ENCODE results near the gene STXBP6. TPM values are rescaled to one million over a fixed set of nuclear protein-coding genes. Genes with fewer than 3 reads are reported as not detected.
"Not testable (repeated sequence)": the region's sequence is repeated elsewhere in the genome, so short reads cannot be mapped to it uniquely, and the experiment has no call there.

The STXBP6 gene
- total and polyA plus RNA-seq, 9 donors, result 1.0 to 9.3 (median 5.5) TPM

DNA sequence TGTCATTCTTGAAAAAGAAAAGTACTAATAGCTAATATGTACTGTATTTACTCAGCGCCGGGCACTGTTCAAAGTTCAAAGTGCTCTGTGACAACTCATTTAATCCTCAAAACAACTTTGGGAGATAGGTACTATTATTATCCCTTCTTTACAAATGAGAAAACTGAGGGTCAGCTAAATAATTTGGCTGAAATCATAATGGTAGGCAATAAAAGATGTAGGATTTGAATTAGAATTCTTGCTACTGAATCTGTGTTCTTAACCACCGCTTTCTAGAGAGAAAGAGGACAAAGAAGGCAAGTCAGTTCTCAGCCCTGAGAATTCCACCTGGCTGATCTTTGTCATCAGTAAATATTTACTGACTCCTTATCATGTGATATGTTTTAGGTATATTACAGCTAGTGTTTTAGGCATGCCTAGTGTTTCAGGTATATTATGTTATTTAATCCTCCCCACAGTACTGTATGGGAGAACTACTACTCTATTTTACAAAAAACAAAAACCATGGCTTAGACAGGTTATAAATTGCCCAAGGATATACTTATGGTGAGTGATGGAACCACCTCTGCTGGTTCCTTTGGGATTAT, 210.2 kb downstream of the STXBP6 start:
- intact Hi-C loops (cut with DNase I), result no loop called here
- WGBS, 3 donors, result 95 to 96% (median 96%) methylated on average over 3 of the region's 3 CpGs
- Histone ChIP-seq H3K36me3 (no peaks in the 10 kb centered on the region), H3K4me3 (no peak overlapping the region), H3K9me3 (no peaks in the 10 kb centered on the region), H3K27ac (no peak overlapping the region), H3K27me3 (no peaks in the 10 kb centered on the region), H3K4me1 (ENCODE audit: insufficient read depth) (no peaks in the 10 kb centered on the region)
- TF ChIP-seq POLR2A (IDR thresholded peaks at IDR 0.05), result no peak
- TF ChIP-seq EP300 (IDR thresholded peaks at IDR 0.05), result no peak
- TF ChIP-seq, protein P1, sequence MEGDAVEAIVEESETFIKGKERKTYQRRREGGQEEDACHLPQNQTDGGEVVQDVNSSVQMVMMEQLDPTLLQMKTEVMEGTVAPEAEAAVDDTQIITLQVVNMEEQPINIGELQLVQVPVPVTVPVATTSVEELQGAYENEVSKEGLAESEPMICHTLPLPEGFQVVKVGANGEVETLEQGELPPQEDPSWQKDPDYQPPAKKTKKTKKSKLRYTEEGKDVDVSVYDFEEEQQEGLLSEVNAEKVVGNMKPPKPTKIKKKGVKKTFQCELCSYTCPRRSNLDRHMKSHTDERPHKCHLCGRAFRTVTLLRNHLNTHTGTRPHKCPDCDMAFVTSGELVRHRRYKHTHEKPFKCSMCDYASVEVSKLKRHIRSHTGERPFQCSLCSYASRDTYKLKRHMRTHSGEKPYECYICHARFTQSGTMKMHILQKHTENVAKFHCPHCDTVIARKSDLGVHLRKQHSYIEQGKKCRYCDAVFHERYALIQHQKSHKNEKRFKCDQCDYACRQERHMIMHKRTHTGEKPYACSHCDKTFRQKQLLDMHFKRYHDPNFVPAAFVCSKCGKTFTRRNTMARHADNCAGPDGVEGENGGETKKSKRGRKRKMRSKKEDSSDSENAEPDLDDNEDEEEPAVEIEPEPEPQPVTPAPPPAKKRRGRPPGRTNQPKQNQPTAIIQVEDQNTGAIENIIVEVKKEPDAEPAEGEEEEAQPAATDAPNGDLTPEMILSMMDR (IDR thresholded peaks at IDR 0.05), result no peak
- no peak for DNase-seq

DNA sequence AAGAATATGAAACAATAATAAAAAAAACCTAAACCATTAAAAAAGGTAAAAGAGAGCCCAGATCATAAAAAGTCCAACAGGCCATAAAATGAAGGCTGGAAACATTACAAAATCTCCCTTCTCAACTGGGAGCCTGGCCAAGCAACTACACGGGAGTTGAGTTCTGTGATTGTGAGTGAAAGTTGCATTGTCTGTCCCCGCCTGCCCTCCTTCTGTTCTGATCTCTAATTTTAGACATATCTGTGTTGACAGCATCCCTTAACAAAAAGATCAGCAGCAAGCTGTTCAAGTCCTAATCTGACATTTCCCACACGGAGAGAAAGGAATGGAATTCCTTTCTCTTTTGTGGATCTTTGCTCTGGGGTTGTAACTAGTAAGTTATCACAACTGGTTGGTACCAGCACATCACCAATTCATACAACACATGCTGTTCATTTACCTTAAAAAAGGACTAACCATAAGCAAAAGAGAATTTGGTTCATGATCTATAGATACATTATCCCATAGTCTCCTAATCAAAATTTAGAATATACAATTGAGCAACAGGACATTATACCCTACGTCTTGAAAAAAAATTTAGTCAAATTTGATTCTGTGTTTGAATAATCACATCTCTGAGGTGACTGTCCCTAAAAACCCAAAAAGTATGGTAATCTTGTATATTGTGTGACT, 210.9 kb downstream of the STXBP6 start:
- intact Hi-C loops (cut with DNase I), result no loop called here
- TF ChIP-seq POLR2A (IDR thresholded peaks at IDR 0.05) (no peak), EP300 (IDR thresholded peaks at IDR 0.05) (no peak)
- TF ChIP-seq, protein P1 (IDR thresholded peaks at IDR 0.05), result no peak
- WGBS, 3 donors, result 35% methylated on average over 4 of the region's 4 CpGs
- H3K4me1 ChIP-seq (ENCODE audit: insufficient read depth), result no peaks in the 10 kb centered on the region
- DNase-seq, result no peak
- no peaks in the 10 kb centered on the region for H3K9me3 ChIP-seq
- no peak overlapping the region for H3K4me3 ChIP-seq
- no peaks in the 10 kb centered on the region for H3K36me3 ChIP-seq
- H3K27me3 ChIP-seq, result no peaks in the 10 kb centered on the region
- no peak overlapping the region for H3K27ac ChIP-seq

DNA sequence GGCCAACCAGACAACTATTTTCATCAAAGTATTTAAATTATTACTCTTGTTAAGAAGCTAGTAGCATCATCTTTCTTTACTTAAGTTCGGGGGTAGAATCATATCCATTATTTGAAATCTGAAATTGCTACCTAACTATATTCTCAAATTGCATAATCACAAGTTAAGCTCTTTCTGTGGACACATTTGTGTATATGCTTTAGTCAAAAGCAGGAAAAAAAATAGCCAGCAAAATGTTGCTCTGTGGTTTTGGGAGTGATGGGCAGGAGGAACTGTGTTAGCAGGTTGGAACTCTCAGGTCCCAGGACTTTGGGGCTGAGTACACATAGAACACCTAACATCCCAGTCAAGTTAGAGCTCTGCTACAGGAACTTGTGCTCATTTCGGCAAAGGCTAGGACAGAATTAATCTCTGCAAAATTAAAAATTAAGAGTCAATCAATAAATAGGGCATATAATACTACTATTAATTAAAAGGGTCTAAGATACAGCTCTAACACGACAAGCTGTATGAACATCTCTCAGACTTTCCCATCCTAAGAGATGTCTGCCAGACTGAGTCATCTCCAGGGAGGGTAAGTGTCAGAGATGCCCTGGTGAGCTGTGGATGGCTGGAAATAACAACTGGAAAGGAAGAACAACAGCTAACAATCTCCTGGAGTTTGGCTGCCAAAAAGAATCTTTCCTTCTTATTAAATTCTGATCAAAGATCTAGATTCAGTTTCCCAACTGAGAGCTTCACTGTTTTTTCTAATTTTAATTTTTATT, 212.5 kb downstream of the STXBP6 start:
- intact Hi-C loops (cut with DNase I), result no loop called here
- H3K27ac ChIP-seq, result no peak overlapping the region
- H3K4me1 ChIP-seq (ENCODE audit: insufficient read depth), result no peaks in the 10 kb centered on the region
- no peaks in the 10 kb centered on the region for H3K9me3 ChIP-seq
- TF ChIP-seq, protein P1 (IDR thresholded peaks at IDR 0.05), result no peak
- TF ChIP-seq EP300 (IDR thresholded peaks at IDR 0.05), result no peak
- no peak for TF ChIP-seq POLR2A (IDR thresholded peaks at IDR 0.05)
- no peak for DNase-seq
- WGBS, 3 donors, result 80 to 88% (median 85%) methylated on average over 3 of the region's 3 CpGs
- H3K36me3 ChIP-seq, result no peaks in the 10 kb centered on the region
- no peaks in the 10 kb centered on the region for H3K27me3 ChIP-seq
- H3K4me3 ChIP-seq, result no peak overlapping the region

DNA sequence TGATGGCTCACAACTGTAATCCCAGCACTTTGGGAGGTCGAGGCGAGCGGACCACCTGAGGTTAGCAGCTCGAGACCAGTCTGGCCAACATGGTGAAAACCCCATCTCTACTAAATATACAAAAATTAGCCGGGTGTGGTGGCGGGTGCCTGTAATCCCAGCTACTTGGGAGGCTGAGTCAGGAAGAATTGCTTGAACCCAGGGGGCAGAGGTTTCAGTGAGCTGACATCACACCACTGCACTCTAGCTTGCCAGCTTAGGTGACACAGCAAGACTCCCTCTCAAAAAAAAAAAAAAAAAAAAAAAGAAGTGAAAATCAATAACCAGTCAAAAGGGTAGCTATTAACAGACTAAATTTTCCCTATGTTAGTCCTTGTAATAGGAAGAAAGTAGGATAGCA, 213.6 kb downstream of the STXBP6 start:
- H3K36me3 ChIP-seq; DNase-seq; H3K27ac ChIP-seq; intact Hi-C loops (cut with DNase I); H3K4me3 ChIP-seq; H3K27me3 ChIP-seq; H3K4me1 ChIP-seq (ENCODE audit: insufficient read depth); H3K9me3 ChIP-seq: not testable (repeated sequence)
- 86 to 95% (median 94%) methylated on average over 6 of the region's 6 CpGs for WGBS, 3 donors

DNA sequence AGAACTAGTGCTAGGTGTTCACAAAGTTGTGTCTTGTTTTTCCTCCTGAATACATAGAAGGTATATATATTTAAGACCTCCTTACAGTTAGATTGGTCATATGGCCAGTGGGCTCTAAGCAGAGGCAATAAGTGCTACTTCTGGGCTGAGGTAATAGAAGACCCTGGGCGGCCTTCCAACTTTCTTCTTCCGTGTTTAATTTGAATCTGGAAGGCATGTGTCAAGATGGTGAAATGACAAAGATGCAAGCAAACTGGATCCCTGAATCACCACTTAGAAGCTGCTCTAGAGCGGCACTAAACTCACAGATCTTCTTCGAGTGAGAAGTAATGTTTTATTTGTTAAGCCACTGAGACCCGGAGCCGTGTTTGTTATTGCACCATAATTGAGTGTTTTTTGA, 215.0 kb downstream of the STXBP6 start:
- Histone ChIP-seq H3K27me3 (no peaks in the 10 kb centered on the region), H3K27ac (no peak overlapping the region), H3K4me3 (no peak overlapping the region), H3K36me3 (no peaks in the 10 kb centered on the region), H3K4me1 (ENCODE audit: insufficient read depth) (no peaks in the 10 kb centered on the region), H3K9me3 (no peaks in the 10 kb centered on the region)
- intact Hi-C loops (cut with DNase I), result no loop called here
- WGBS, 3 donors, result 81 to 86% (median 82%) methylated on average over 6 of the region's 6 CpGs
- TF ChIP-seq, protein P1 (IDR thresholded peaks at IDR 0.05), result no peak
- TF ChIP-seq EP300 (IDR thresholded peaks at IDR 0.05) (no peak), POLR2A (IDR thresholded peaks at IDR 0.05) (no peak)
- no peak for DNase-seq
